ENCODE data around the gene CYLD. TPM values are rescaled to one million over a fixed set of nuclear protein-coding genes. Genes with fewer than 3 reads are reported as not detected.

CYLD gene
- total and polyA plus RNA-seq, 3 donors from 2014 or later: 37.4 to 89.3 (median 48.4) TPM

- H3K27ac ChIP-seq: no peak overlapping the region
- H3K27me3 ChIP-seq: no peaks in the 10 kb centered on the region
- TF ChIP-seq POLR2A (IDR thresholded peaks at IDR 0.05): no peak
- no peak for TF ChIP-seq CTCF (IDR thresholded peaks at IDR 0.05)
- DNase-seq: no peak
- 97 to 100% methylated on average over 1 of the region's 1 CpG for WGBS, 2 donors
- no peaks in the 10 kb centered on the region for H3K4me1 ChIP-seq
- H3K36me3 ChIP-seq (ENCODE audit: low read depth, missing control alignments): no peaks in the 10 kb centered on the region
- intact Hi-C loops (cut with DNase I; ENCODE audit: low total_unique reads): no loop called here
- no peaks in the 10 kb centered on the region for H3K9me3 ChIP-seq
- H3K4me3 ChIP-seq: no peak overlapping the region
These were observed 24.0 kb downstream of the CYLD start for GRCh38 chr16:50765861-50766260.

GRCh38 chr16:50767197-50767596 lies 25.3 kb downstream of the CYLD start:
- H3K36me3 ChIP-seq (ENCODE audit: low read depth, missing control alignments): no peaks in the 10 kb centered on the region
- intact Hi-C loops (cut with DNase I; ENCODE audit: low total_unique reads): no loop called here
- no peak overlapping the region for H3K27ac ChIP-seq
- no peak for TF ChIP-seq POLR2A (IDR thresholded peaks at IDR 0.05)
- TF ChIP-seq CTCF (IDR thresholded peaks at IDR 0.05): no peak
- H3K4me3 ChIP-seq: no peak overlapping the region
- no peaks in the 10 kb centered on the region for H3K27me3 ChIP-seq
- no peaks in the 10 kb centered on the region for H3K9me3 ChIP-seq
- H3K4me1 ChIP-seq: no peaks in the 10 kb centered on the region
- DNase-seq: no peak
- WGBS, 2 donors: 93 to 95% methylated on average over 2 of the region's 2 CpGs

- no peak overlapping the region for H3K4me3 ChIP-seq
- no peak for DNase-seq
- H3K4me1 ChIP-seq: no peaks in the 10 kb centered on the region
- H3K27me3 ChIP-seq: no peaks in the 10 kb centered on the region
- no peaks in the 10 kb centered on the region for H3K9me3 ChIP-seq
- H3K36me3 ChIP-seq (ENCODE audit: low read depth, missing control alignments): no peaks in the 10 kb centered on the region
- H3K27ac ChIP-seq: no peak overlapping the region
- TF ChIP-seq CTCF (IDR thresholded peaks at IDR 0.05) (no peak), POLR2A (IDR thresholded peaks at IDR 0.05) (no peak)
- intact Hi-C loops (cut with DNase I; ENCODE audit: low total_unique reads): no loop called here
- WGBS, 2 donors: 88 to 95% methylated on average over 3 of the region's 3 CpGs
These were observed 29.5 kb downstream of the CYLD start for GRCh38 chr16:50771366-50771765.

GRCh38 chr16:50774405-50774804 lies 32.5 kb downstream of the CYLD start:
- DNase-seq: no peak
- 93 to 94% methylated on average over 5 of the region's 5 CpGs for WGBS, 2 donors
- no peaks in the 10 kb centered on the region for H3K36me3 ChIP-seq (ENCODE audit: low read depth, missing control alignments)
- TF ChIP-seq CTCF (IDR thresholded peaks at IDR 0.05) (no peak), POLR2A (IDR thresholded peaks at IDR 0.05) (no peak)
- intact Hi-C loops (cut with DNase I; ENCODE audit: low total_unique reads): no loop called here
- H3K9me3 ChIP-seq: no peaks in the 10 kb centered on the region
- no peaks in the 10 kb centered on the region for H3K4me1 ChIP-seq
- H3K27me3 ChIP-seq: no peaks in the 10 kb centered on the region
- no peak overlapping the region for H3K27ac ChIP-seq
- H3K4me3 ChIP-seq: no peak overlapping the region

GRCh38 chr16:50774960-50775359 lies 33.1 kb downstream of the CYLD start:
- 91 to 94% methylated on average over 3 of the region's 3 CpGs for WGBS, 2 donors
- Histone ChIP-seq H3K4me1 (no peaks in the 10 kb centered on the region), H3K36me3 (ENCODE audit: low read depth, missing control alignments) (no peaks in the 10 kb centered on the region), H3K9me3 (no peaks in the 10 kb centered on the region), H3K27me3 (no peaks in the 10 kb centered on the region), H3K27ac (no peak overlapping the region), H3K4me3 (no peak overlapping the region)
- no peak for TF ChIP-seq CTCF (IDR thresholded peaks at IDR 0.05)
- no peak for TF ChIP-seq POLR2A (IDR thresholded peaks at IDR 0.05)
- intact Hi-C loops (cut with DNase I; ENCODE audit: low total_unique reads): no loop called here
- DNase-seq: no peak
